OCI-M1 (cell line): Measurements from ENCODE around the gene TTC3.
A peak's percentile ranks its signal among the peaks of the same experiment; 100 is the strongest.
"Not testable (repeated sequence)": the region's sequence is repeated elsewhere in the genome, so short reads cannot be mapped to it uniquely, and the experiment has no call there.

Source experiments
- DNase-seq: peaks from one replicate; lab custom pipeline; 2025; lab: John Stamatoyannopoulos, UW

The TTC3 gene

DNA sequence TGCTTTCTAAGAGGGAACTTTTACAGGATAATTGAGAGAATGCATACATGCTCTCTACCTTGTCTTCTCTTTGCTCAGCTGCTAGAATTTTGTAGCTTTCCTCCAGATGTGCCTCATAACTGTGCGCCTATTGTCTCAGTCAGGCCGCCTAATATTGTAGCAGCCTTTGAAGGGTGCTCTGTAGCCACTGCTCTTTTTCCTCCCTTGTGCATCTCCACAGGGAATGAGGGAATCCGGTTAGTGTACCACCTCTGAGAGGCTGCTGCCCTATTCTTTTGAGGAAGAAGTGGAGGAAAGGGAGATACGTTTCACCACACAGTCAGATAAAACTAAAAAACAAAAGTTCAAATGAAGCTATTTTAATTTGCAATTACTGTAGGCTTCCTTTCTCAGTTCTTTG lies 22.8 kb downstream of the TTC3 start:
- DNase-seq, result no peak

DNA sequence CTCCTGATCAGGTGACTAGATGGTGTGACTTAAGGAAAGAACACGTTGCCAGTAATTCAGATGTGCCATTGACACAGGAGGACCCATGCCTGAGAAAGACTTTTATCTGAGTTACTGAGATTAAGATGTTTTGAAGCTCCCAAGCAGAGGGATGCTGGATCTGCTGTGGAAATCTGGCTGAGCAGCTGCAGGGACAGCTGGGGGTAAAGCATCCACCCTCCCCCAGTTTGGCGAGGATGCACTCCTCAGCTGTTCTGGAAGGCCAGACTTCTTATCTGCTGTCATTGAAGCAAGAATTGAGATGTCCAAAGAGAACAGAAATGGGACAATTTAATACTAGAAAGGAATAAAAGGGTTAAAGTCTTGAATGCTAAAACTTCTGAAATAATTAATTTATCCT lies 25.7 kb downstream of the TTC3 start:
- no peak for DNase-seq

DNA sequence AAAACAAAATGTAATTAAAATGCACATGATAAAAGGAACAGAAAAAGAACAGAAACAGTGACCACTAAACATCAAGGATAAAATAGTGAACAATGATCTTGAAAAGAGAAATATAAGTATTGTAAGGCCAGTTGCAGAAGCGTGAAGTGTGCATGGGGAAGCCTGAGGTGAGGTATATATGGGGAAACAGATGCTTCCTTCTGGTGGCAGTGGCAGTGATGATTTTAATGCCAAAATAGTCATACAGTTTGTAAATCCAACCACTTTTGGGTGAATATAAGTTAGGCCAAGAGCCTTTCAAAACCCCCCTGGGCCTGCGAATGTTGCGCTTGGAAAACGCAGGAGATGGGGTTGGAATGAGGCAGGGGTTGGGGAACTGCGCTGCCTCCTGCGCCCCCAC lies 27.3 kb downstream of the TTC3 start:
- DNase-seq, result no peak

DNA sequence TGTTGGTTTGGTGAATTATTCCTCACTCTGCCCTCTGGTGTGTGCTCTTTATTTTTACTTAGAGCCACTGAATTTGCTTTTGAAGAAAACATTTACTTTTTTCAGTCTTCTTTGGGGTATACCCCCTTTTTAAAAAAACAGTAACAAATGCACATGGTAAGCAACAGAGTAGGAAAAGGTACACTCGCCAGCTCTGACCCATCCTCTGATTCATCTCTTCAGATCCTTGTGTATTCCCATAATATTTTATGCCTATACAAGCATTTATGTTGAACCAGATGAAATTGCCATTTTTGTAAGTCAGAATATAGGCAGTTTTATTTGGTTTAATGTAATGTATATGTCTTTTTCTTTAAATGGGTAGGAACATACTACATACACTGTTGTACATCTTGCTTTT lies 28.3 kb downstream of the TTC3 start:
- DNase-seq, result no peak

DNA sequence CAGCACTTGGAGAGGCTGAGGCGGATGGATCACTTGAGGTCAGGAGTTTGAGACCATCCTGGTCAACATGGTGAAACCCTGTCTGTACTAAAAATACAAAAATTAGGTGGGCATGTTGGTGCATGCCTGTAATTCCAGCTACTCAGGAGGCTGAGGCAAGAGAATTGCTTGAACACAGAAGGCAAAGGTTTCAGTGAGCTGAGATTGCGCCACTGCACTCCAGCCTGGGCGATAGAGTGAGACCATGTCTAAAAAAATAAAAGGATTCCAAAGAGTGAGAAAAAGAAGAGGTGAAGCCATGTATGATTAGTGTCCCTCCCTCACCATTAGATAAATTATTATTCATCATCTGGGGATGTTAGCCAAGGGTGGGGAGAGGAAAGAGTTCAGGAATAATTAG lies 29.7 kb downstream of the TTC3 start:
- DNase-seq, result not testable (repeated sequence)

DNA sequence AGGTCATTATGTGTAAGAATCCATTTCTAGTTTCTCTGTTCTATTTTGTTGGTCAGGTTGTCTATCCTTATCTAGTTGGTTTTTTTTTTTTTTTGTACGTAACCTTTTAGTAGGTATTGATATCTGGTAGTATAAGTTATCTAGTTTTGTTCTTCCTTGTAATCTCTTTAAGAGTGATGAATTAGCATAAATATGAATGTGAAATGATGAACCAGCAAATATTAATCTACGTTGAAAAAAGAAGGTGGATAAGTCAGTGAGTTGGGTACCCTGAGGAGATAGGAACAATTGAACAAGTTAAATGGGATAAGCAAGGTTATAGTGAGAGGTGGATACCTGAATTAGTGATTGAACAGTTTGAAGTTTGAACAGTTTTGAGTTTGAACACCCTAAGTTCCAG lies 33.9 kb downstream of the TTC3 start:
- no peak for DNase-seq

DNA sequence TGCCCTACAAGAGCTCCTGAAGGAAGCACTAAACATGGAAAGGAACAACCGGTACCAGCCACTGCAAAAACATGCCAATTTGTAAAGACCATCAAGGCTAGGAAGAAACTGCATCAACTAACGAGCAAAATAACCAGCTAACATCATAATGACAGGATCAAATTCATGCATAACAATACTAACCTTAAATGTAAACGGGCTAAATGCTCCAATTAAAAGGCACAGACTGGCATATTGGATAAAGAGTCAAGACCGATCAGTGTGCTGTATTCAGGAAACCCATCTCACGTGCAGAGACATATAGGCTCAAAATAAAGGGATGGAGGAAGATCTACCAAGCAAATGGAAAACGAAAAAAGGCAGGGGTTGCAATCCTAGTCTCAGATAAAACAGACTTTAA lies 38.0 kb downstream of the TTC3 start:
- not testable (repeated sequence) for DNase-seq

DNA sequence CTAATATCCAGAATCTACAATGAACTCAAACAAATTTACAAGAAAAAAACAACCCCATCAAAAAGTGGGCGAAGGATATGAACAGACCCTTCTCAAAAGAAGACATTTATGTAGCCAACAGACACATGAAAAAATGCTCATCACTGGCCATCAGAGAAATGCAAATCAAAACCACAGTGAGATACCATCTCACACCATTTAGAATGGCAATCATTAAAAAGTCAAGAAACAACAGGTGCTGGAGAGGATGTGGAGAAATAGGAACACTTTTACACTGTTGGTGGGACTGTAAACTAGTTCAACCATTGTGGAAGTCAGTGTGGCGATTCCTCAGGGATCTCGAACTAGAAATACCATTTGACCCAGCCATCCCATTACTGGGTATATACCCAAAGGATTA lies 41.2 kb downstream of the TTC3 start:
- not testable (repeated sequence) for DNase-seq

DNA sequence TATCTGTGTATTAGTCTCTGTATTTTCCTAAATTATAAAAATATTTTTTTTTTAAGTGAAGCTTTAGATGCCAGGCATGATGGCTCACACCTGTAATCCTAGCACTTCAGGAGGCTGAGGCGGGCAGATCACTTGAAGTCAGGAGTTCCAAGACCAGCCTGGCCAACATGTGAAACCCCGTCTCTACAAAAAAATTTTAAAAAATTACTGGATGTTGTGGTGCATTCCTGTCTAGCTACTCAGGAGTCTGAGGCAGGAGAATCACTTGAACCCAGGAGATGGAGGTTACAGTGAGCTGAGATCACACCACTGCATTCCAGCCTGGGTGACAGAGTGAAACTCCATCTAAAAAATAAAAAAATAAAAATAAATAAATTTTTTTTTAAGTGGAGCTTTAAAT lies 43.4 kb downstream of the TTC3 start:
- not testable (repeated sequence) for DNase-seq

DNA sequence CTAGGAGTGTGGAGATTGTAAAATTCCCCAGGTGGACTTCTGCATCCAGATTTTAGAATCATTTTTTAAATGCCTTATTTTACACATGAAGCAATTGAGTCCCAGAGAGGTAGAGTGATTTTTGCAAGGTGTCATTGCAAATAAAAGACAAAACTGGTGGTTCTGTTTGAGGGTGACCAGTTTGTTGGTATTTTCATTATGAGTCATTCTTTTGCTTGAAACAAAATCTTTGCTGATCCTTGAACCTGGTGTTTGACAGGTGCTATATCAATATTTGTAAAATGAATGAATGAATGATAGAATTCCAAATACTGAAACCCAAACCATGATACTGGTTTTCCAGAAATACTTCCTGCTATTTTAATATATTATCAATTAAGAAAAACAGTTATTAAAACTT lies 44.1 kb downstream of the TTC3 start:
- no peak for DNase-seq

DNA sequence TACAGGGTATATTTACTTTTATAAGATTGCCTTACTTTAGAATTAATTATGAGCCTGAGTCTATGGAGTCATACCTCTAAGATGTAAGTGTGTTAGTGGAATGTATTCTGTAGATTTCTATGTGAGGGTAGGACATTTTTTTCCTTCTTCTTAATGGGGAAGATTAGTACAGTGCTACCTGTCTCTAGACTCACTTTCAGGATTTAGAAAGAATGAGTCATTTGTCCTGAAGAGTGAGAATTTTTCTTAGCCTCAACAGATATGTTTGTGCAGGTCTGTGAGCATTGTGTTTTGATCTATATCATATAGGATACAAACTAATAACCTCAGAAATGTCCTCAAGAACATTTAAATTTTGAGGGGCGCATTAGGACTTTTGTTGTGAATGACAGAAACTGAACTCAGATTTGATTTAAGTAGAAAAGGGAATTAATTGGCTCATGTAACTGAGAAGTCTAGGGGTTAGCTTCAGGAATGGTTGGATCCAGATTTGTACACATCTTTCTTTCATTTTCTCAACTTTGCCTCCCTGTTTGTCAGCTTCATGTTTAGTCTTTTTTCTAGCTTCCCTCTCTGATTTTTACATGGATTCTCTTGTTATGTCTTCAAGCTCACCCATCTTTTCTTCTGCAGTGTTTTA lies 45.3 kb downstream of the TTC3 start:
- DNase-seq, result no peak

DNA sequence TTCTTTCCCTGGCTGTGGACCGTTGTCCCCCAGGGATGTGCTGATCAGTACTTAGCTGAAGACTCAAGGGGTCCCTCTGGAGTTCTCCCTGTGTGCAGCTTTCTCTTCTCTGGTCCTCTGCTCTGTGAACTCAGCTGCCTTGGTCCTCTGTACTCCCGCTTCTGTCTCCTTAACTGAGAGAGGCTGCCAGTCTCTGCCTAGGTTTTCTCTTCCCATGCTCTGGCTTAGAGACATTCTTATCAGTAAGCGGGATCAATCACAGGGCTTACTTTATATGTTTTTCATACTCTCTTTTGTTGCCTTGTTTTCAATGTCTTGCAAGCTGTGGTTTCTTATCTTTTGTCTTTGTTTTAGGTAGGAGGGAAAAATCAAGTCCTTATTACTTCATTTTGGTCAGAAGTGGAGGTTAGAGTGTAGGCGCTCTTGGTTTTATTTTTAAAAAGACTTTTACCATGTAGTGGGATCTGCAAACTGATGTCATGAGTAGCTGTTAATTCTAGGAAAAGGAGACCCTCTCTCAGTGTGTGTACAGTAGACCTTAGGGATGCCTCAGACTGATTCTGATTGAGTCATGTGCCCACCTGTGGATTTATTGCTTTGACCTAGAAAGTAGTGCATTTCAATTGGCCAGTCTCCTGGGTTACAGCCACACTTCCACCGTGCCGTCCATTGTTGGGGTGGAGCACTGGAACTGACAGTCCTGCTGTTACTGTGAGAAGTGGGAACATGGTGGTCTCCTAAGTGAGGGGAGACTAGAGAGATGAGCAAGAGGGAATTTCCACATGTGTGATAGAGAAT lies 46.6 kb downstream of the TTC3 start:
- DNase-seq, result peak; percentile 24

DNA sequence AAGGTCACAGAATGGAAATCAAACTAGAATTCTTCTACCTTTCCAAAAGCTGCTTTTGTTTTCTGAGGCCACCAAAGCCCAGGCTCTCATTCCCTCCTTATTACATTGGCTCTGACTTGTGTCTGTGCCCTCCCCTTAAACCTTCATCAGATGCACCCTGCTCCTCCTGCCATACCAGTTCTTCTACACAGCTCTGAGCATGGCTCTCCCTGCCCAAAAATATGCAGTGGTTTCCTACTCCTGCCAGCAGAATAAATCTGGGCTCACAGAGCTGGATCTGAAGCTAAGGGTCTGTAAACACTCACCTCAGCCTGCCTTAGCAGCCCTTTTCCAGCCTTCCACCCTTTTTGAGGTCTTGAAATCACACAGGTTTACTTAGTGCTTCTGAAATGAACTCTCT lies 55.0 kb downstream of the TTC3 start:
- DNase-seq, result no peak

DNA sequence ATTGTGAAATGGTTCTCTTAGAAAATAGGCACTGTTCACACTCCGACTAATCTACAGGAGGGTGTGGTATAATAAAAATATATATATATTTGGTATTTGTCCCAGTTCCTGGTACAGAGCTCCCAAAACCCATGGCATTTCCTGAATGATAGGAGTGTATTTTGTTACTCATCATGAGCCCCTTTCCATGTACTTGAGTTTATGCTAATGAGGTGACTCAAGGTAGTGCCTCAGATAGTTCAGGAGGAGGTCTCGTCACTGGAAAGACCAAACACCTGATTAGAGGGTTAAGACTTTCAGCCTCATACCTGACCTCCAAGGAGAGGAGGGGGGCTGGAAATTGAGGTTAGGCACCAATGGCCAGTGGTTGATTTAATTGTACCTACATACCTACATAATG lies 57.9 kb downstream of the TTC3 start:
- no peak for DNase-seq

DNA sequence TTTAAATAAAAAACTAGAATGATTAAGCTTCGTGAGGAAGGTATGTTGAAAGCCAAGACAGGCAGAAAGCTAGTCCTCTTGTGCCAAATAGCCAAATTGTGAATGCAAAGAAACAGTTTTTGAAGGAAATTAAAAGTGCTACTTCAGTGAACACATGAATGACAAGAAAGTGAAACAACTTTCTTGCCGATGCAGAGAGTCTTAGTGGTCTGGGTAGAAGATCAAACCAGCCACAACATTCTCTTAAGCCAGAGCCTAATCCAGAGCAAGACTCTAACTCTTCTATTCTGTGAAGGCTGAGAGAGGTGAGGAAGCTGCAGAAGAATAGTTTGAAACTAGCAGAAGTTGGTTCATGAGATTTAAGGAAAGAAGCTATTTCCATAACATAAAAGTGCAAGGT lies 63.2 kb downstream of the TTC3 start:
- DNase-seq, result no peak

DNA sequence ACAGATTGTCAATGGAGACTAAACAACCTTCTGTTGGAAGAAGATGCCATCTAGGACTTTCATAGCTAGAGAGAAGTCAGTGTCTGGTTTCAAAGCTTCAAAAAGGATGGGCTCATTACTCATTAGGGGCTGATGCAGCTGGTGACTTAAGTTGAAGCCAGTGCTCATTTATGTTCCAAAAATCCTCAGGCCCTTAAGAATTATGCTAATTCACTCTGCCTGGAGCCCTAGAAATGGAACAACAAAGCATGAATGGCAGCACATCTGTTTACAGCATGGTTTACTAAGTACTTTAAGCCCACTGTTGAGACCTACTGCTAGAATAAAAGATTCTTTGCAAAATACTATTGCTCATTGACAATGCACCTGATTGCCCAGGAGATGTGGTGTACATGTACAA lies 63.7 kb downstream of the TTC3 start:
- DNase-seq, result no peak

DNA sequence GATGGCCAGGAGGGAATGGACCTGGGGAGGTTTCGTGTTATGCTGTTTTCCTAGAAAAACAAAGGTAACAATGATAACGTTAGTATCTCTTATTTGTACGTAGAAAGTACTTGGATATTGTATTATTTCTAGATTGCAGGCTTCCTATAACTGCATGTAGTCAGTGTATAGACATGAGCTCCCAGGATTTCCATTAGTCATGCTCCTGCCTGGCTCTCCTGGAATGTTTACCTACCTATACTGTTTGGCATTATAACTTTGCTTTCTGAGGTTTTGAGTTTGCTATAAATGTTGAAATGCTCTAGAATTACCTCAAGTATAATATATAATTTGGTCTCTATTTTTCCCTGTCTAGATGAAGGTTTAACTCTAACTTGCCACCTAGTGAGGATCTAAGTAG lies 66.1 kb downstream of the TTC3 start:
- DNase-seq, result no peak

DNA sequence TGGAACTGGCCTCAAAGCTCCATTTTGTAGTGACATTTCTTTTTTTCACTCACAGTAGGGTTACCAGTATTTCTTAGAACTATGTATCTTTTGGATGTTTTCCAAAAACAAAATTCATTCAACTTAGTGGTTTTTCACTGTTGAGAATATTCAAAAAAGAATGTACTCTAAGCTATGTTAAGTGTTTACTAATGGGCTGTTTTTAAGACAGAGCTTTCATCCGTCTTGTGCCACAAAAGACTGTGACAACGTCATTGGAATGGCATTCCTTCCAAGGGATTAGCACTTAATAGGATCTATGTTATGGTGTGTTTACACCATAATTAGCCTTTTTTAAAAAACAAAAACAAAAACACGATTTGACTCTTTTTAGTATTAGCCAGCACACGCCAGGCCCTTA lies 66.8 kb downstream of the TTC3 start:
- DNase-seq, result no peak

DNA sequence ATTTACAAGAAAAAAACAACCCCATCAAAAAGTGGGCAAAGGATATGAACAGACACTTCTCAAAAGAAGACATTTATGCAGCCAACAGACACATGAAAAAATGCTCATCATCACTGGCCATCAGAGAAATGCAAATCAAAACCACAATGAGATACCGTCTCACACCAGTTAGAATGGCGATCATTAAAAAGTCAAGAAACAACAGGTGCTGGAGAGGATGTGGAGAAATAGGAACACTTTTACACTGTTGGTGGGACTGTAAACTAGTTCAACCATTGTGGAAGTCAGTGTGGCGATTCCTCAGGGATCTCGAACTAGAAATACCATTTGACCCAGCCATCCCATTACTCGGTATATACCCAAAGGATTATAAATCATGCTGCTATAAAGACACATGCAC lies 70.3 kb downstream of the TTC3 start:
- DNase-seq, result not testable (repeated sequence)

DNA sequence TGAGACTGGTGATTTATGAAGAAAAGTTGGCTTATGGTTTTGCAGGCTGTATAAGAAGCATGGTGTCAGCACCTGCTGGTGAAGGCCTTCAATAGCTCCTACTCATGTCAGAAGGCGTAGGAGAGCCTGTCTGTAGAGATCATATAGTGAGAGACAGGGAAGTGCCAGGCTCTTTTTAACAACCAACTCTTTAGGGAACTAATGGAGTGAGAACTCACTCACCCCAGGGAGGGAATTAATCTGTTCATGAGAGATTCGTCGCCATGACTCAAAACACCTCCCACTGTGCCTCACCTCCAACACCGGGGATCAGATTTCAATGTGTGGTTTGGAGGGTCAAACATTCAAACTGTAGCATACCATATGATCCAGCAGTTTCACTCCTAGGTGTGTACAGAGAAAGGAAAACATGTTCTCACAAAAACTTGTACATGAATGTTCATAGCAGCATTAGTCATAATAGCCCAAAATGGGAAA lies 72.6 kb downstream of the TTC3 start:
- DNase-seq, result peak; percentile 29

DNA sequence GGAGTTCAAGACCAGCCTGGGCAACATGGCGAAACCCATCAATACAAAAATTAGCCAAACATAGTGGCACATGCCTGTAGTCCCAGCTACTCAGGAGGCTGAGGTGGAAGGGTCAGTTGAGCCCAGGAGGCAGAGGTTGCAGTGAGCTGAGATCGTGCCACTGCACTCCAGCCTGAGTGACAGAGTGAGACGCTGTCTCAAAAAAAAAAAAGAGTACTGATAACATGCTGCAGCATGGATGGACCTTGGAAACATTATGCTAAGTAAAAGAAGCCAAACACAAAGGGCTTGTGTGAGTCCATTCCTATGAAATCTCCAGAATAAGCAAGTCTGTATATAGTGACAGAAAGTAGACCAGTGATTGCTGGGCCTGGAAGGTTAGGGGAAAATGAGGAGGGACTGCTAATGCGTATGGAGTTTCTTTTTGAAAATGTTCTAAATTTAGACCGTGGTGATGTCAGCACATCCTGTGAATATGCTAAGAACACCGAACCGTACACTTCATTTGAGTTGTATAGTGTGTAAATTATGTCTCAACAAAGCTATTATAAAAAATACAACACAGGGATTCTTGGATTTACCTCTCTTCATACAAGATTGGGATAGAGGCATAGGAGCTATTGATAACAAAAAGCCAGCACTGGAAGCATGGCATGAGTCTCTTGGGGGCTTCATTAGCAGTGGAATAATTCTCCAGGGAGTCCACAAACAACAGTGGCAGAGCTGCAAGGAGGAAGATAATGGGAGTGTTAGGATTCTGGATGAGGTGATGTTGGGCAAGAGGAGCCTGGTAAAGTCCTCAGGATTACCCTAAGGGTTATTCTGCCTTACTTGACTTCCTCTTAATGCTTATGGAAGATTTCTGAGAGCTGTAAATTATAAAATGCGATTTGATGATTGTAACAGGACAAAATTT lies 73.5 kb downstream of the TTC3 start:
- no peak for DNase-seq

DNA sequence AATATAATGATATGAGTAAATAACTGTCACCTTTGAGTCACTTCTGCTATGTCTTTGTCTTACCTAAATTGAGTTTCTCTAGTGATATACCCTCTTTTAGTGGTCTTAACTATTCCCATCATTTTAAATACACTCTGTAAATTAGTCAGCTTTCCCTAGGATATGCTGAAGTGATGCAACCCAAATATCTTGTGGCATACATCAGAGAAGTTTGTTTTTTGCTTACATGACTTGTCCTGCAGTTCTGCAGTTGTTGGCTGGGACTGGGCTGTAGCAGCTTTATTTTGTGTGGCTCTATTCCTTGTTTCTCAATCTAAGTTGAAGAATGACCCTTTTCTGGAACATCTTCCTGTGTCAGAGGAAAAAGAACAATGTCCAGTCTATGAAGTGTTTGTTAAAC lies 76.4 kb downstream of the TTC3 start:
- DNase-seq, result no peak
